ENCODE measurements around the gene SLC15A3.

The SLC15A3 gene

GRCh38 chr11:60971520-60971919 is 19.5 kb upstream of the SLC15A3 start, which contains the start of gene CD6:
TSS of gene CD6 (plus strand) at chr11:60971680. CDS start at chr11:60971866, 186 bp downstream.
- TF ChIP-seq POU6F1 (CRISPR knock-in tag; IDR thresholded peaks at IDR 0.05; ENCODE audit: borderline replicate concordance, low read depth) (no peak), ZNF565 (CRISPR knock-in tag; conservative IDR thresholded peaks at IDR 0.05; ENCODE audit: low read depth) (no peak), CSRNP3 (CRISPR knock-in tag; IDR thresholded peaks at IDR 0.05) (no peak), RARB (CRISPR knock-in tag; IDR thresholded peaks at IDR 0.05) (no peak), ZNF8 (CRISPR knock-in tag; IDR thresholded peaks at IDR 0.05) (no peak), ZFP30 (CRISPR knock-in tag; IDR thresholded peaks at IDR 0.05) (no peak), ZNF70 (CRISPR knock-in tag; IDR thresholded peaks at IDR 0.05) (no peak), TCF4 (CRISPR knock-in tag; IDR thresholded peaks at IDR 0.05; ENCODE audit: borderline replicate concordance) (no peak), ISL1 (CRISPR knock-in tag; IDR thresholded peaks at IDR 0.05) (no peak), SNAI2 (CRISPR knock-in tag; IDR thresholded peaks at IDR 0.05) (no peak), ZFP3 (CRISPR knock-in tag; IDR thresholded peaks at IDR 0.05) (no peak), BACH2 (CRISPR knock-in tag; IDR thresholded peaks at IDR 0.05; ENCODE audit: borderline replicate concordance) (no peak), ARNTL (CRISPR knock-in tag; IDR thresholded peaks at IDR 0.05; ENCODE audit: borderline replicate concordance, low read depth) (no peak), TSHZ2 (CRISPR knock-in tag; IDR thresholded peaks at IDR 0.05) (no peak), ESRRG (CRISPR knock-in tag; IDR thresholded peaks at IDR 0.05) (no peak), TOX (CRISPR knock-in tag; IDR thresholded peaks at IDR 0.05; ENCODE audit: borderline replicate concordance) (no peak), CREB5 (CRISPR knock-in tag; IDR thresholded peaks at IDR 0.05; ENCODE audit: low read depth) (no peak)
- ATAC-seq: no peak

GRCh38 chr11:60970890-60971289 is 18.9 kb upstream of the SLC15A3 start:
- no peak; the same call in 2 of the 3 replicates for ATAC-seq
- TF ChIP-seq TCF4 (CRISPR knock-in tag; IDR thresholded peaks at IDR 0.05; ENCODE audit: borderline replicate concordance): no peak
- no peak for TF ChIP-seq TSHZ2 (CRISPR knock-in tag; IDR thresholded peaks at IDR 0.05)

- ATAC-seq: peak; percentile 90
- no peak for TF ChIP-seq ISL1 (CRISPR knock-in tag; IDR thresholded peaks at IDR 0.05)
- no peak for TF ChIP-seq ZNF565 (CRISPR knock-in tag; conservative IDR thresholded peaks at IDR 0.05; ENCODE audit: low read depth)
- TF ChIP-seq CSRNP3 (CRISPR knock-in tag; IDR thresholded peaks at IDR 0.05): no peak
- no peak for TF ChIP-seq ZNF70 (CRISPR knock-in tag; IDR thresholded peaks at IDR 0.05)
- no peak for TF ChIP-seq ZFP3 (CRISPR knock-in tag; IDR thresholded peaks at IDR 0.05)
- TF ChIP-seq RARB (CRISPR knock-in tag; IDR thresholded peaks at IDR 0.05): no peak
- no peak for TF ChIP-seq CSDC2 (CRISPR knock-in tag; IDR thresholded peaks at IDR 0.05)
- no peak for TF ChIP-seq ESRRG (CRISPR knock-in tag; IDR thresholded peaks at IDR 0.05)
- no peak for TF ChIP-seq SNAI2 (CRISPR knock-in tag; IDR thresholded peaks at IDR 0.05)
- no peak for TF ChIP-seq GLIS3 (CRISPR knock-in tag; IDR thresholded peaks at IDR 0.05)
- no peak for TF ChIP-seq PPARA (CRISPR knock-in tag; IDR thresholded peaks at IDR 0.05; ENCODE audit: borderline replicate concordance)
- no peak for TF ChIP-seq TCF4 (CRISPR knock-in tag; IDR thresholded peaks at IDR 0.05; ENCODE audit: borderline replicate concordance)
- TF ChIP-seq PATZ1 (CRISPR knock-in tag; IDR thresholded peaks at IDR 0.05; ENCODE audit: borderline replicate concordance): no peak
- TF ChIP-seq ZFP30 (CRISPR knock-in tag; IDR thresholded peaks at IDR 0.05): no peak
- no peak for TF ChIP-seq POU6F1 (CRISPR knock-in tag; IDR thresholded peaks at IDR 0.05; ENCODE audit: borderline replicate concordance, low read depth)
Measured at GRCh38 chr11:60970369-60970774, 18.4 kb upstream of the SLC15A3 start.
